ENCODE results near the gene ADAD2. TPM values are rescaled to one million over a fixed set of nuclear protein-coding genes. Genes with fewer than 3 reads are reported as not detected.
A peak's percentile ranks its signal among the peaks of the same experiment; 100 is the strongest.

The ADAD2 gene
- total RNA-seq = under 1 TPM; 0.20 to 0.39 TPM
- 1 to 10 TPM in 1 of 2 donors, under 1 TPM in 1; 0.51 to 1.3 TPM for polyA plus RNA-seq (ENCODE audit: insufficient read length in 2 of 2)
- long read RNA-seq, donor 1 = 0 reads
- long read RNA-seq, donor 2 = 0 reads
- long read RNA-seq, donor 3 = 0 reads
- long read RNA-seq, donor 4 = 0 reads

GRCh38 chr16:84190731-84191388 lies at the start of gene ADAD2:
Gene ADAD2 (plus strand): TSS chr16:84191157. CDS start chr16:84191231, 74 bp downstream.
- WGBS (ENCODE audit: insufficient coverage) = 90% methylated on average over 47 of the region's 47 CpGs
- no peak within 1 kb of the TSS for H3K4me3 ChIP-seq (ENCODE audit: low read depth, low read length)
- no peaks in the 10 kb centered on the region for H3K9me3 ChIP-seq (ENCODE audit: control insufficient read depth, insufficient read depth, low read length)
- H3K36me3 ChIP-seq (ENCODE audit: control insufficient read depth, insufficient read depth, low read length) = peaks cover 2% of the 10 kb centered on the region
- DNase-seq (ENCODE audit: low read depth in 4 of 6, low spot score in 6 of 6) = no peak
- no peaks in the 10 kb centered on the region for H3K27me3 ChIP-seq (ENCODE audit: control insufficient read depth, insufficient read depth, low read length)
- H3K4me1 ChIP-seq (ENCODE audit: control insufficient read depth, insufficient read depth, low read length) = peaks cover 15% of the 10 kb centered on the region
- H3K27ac ChIP-seq (ENCODE audit: low read depth, low read length) = no peak within 1 kb of the TSS

GRCh38 chr16:84143081-84143480 lies 47.9 kb upstream of the ADAD2 start:
- no CpG with 5 or more reads among the region's 1 CpG for WGBS (ENCODE audit: insufficient coverage)
- Histone ChIP-seq H3K27me3 (ENCODE audit: control insufficient read depth, insufficient read depth, low read length) (no peaks in the 10 kb centered on the region), H3K4me3 (ENCODE audit: low read depth, low read length) (no peak overlapping the region), H3K9me3 (ENCODE audit: control insufficient read depth, insufficient read depth, low read length) (no peaks in the 10 kb centered on the region), H3K4me1 (ENCODE audit: control insufficient read depth, insufficient read depth, low read length) (peaks cover 18% of the 10 kb centered on the region), H3K36me3 (ENCODE audit: control insufficient read depth, insufficient read depth, low read length) (peaks cover 5% of the 10 kb centered on the region), H3K27ac (ENCODE audit: low read depth, low read length) (no peak overlapping the region)
- DNase-seq (ENCODE audit: low read depth in 4 of 6, low spot score in 6 of 6) = no peak

GRCh38 chr16:84143784-84144199 lies 47.2 kb upstream of the ADAD2 start:
- H3K27ac ChIP-seq (ENCODE audit: low read depth, low read length) = no peak overlapping the region
- no peaks in the 10 kb centered on the region for H3K27me3 ChIP-seq (ENCODE audit: control insufficient read depth, insufficient read depth, low read length)
- DNase-seq (ENCODE audit: low read depth in 4 of 6, low spot score in 6 of 6) = peak in 1 of 6 donors; percentile 34
- H3K9me3 ChIP-seq (ENCODE audit: control insufficient read depth, insufficient read depth, low read length) = no peaks in the 10 kb centered on the region
- 18% methylated on average over 6 of the region's 13 CpGs for WGBS (ENCODE audit: insufficient coverage)
- H3K4me3 ChIP-seq (ENCODE audit: low read depth, low read length) = peak overlapping the region; percentile 84
- peaks cover 5% of the 10 kb centered on the region for H3K36me3 ChIP-seq (ENCODE audit: control insufficient read depth, insufficient read depth, low read length)
- peaks cover 18% of the 10 kb centered on the region for H3K4me1 ChIP-seq (ENCODE audit: control insufficient read depth, insufficient read depth, low read length)

DNA sequence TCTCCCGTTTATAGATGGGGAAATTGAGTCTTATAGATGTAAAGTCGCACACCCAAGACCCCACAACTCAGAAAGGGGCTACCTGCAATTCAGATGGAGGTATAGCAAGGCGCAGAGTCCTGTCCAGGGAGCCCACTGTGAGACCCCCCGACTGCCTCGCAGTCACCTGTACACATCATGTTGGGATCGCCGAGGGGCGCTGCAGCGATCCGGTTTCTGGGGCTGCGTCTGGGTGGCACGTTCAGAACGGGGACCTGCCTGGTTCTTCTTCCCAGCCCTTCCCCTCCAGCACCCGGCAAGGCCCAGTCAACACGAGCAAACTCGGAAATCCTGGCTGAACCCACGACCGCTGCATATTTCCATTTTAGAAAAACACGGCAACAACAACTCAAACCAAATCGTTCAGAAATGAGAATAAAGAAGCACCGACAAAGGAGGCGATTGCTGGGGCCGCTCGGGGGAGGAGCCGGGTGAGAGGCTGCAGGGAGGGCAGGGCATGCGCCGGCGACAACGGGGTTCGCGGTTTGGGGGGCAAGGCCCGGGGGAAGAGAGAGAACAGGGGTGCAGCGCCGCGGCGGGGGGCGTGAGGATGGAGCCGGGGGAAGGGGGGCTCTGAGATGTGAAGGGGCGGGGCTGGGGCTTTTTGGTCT lies 46.6 kb upstream of the ADAD2 start:
- Histone ChIP-seq H3K27ac (ENCODE audit: low read depth, low read length) (peak overlapping the region; percentile 61), H3K9me3 (ENCODE audit: control insufficient read depth, insufficient read depth, low read length) (no peaks in the 10 kb centered on the region), H3K27me3 (ENCODE audit: control insufficient read depth, insufficient read depth, low read length) (no peaks in the 10 kb centered on the region), H3K36me3 (ENCODE audit: control insufficient read depth, insufficient read depth, low read length) (peaks cover 5% of the 10 kb centered on the region), H3K4me3 (ENCODE audit: low read depth, low read length) (peak overlapping the region; percentile 84), H3K4me1 (ENCODE audit: control insufficient read depth, insufficient read depth, low read length) (peaks cover 18% of the 10 kb centered on the region)
- peak in 2 of 6 donors; percentile 54 to 72 for DNase-seq (ENCODE audit: low read depth in 4 of 6, low spot score in 6 of 6)
- under 1% methylated on average over 33 of the region's 39 CpGs for WGBS (ENCODE audit: insufficient coverage)

GRCh38 chr16:84144859-84145639 lies 45.9 kb upstream of the ADAD2 start, which contains the start of the genes DNAAF1 and HSDL1:
Gene DNAAF1 (plus strand): TSS chr16:84145308. CDS start chr16:84145441, 133 bp downstream.
Gene HSDL1 (minus strand): TSS chr16:84145177. CDS start chr16:84131321, 13,856 bp downstream.
- no peaks in the 10 kb centered on the region for H3K9me3 ChIP-seq (ENCODE audit: control insufficient read depth, insufficient read depth, low read length)
- peak; percentile 81 to 98 (median 92) for DNase-seq (ENCODE audit: low read depth in 4 of 6, low spot score in 6 of 6)
- H3K4me3 ChIP-seq (ENCODE audit: low read depth, low read length) = peak within 1 kb of the TSS; percentile 84
- 0% methylated on average over 78 of the region's 89 CpGs for WGBS (ENCODE audit: insufficient coverage)
- H3K27ac ChIP-seq (ENCODE audit: low read depth, low read length) = peak within 1 kb of the TSS; percentile 61
- H3K36me3 ChIP-seq (ENCODE audit: control insufficient read depth, insufficient read depth, low read length) = peaks cover 2% of the 10 kb centered on the region
- peaks cover 18% of the 10 kb centered on the region for H3K4me1 ChIP-seq (ENCODE audit: control insufficient read depth, insufficient read depth, low read length)
- no peaks in the 10 kb centered on the region for H3K27me3 ChIP-seq (ENCODE audit: control insufficient read depth, insufficient read depth, low read length)

DNA sequence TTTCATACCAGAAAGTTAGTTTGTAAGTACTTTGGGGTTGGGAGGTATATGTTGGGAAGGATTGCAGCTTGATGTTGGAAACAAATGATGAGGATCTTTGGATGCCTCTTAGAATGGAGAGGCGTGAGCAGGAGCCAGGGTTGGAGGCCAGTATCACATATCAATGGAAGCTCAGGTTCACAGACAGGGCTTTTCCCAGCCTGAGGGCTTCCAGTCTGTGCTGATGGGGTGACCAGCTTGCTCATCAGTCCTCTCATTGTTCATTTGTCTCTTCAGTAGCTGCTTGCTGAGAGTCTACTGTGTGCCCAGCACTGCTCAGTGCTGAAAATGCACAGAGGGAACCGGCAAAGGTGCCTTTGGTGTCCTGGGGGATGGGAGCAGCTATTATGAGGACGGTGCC lies 40.0 kb upstream of the ADAD2 start:
- Histone ChIP-seq H3K27me3 (ENCODE audit: control insufficient read depth, insufficient read depth, low read length) (no peaks in the 10 kb centered on the region), H3K4me1 (ENCODE audit: control insufficient read depth, insufficient read depth, low read length) (peaks cover under 1% of the 10 kb centered on the region), H3K9me3 (ENCODE audit: control insufficient read depth, insufficient read depth, low read length) (no peaks in the 10 kb centered on the region), H3K27ac (ENCODE audit: low read depth, low read length) (no peak overlapping the region), H3K4me3 (ENCODE audit: low read depth, low read length) (no peak overlapping the region), H3K36me3 (ENCODE audit: control insufficient read depth, insufficient read depth, low read length) (no peaks in the 10 kb centered on the region)
- DNase-seq (ENCODE audit: low read depth in 4 of 6, low spot score in 6 of 6) = no peak
- 68% methylated on average over 2 of the region's 3 CpGs for WGBS (ENCODE audit: insufficient coverage)

DNA sequence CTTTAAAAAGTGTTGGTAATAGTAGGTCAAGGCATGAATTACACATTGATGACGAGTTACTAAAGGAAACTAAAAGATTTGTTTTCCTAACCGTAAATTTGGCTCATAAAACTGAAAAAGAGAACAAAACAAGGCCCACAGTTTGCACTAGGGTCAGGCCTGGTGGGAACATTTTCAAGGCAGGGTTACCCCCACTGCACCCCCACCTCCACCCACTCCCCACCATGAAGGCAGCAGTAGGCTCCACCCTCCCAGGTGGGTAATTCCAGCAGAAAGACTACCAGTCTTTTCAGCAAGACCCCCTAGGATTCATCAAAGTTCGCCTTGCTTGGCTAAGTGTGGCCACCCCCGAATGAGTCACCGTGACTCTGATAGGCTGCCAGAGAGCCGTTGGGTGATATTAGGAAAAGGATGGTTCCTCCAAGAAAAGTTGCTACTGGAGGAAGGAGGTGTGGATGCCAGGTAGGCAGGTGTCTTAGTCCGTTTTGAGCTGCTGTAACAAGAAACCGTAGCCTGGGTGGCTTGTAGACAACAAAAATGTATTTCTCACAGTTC lies 37.2 kb upstream of the ADAD2 start:
- WGBS (ENCODE audit: insufficient coverage) = 63% methylated on average over 7 of the region's 8 CpGs

GRCh38 chr16:84155226-84155625 lies 35.7 kb upstream of the ADAD2 start:
- H3K4me1 ChIP-seq (ENCODE audit: control insufficient read depth, insufficient read depth, low read length) = no peaks in the 10 kb centered on the region
- no peaks in the 10 kb centered on the region for H3K36me3 ChIP-seq (ENCODE audit: control insufficient read depth, insufficient read depth, low read length)
- no peak overlapping the region for H3K27ac ChIP-seq (ENCODE audit: low read depth, low read length)
- H3K27me3 ChIP-seq (ENCODE audit: control insufficient read depth, insufficient read depth, low read length) = no peaks in the 10 kb centered on the region
- WGBS (ENCODE audit: insufficient coverage) = 95% methylated on average over 4 of the region's 4 CpGs
- H3K4me3 ChIP-seq (ENCODE audit: low read depth, low read length) = no peak overlapping the region
- DNase-seq (ENCODE audit: low read depth in 4 of 6, low spot score in 6 of 6) = no peak
- H3K9me3 ChIP-seq (ENCODE audit: control insufficient read depth, insufficient read depth, low read length) = no peaks in the 10 kb centered on the region

More for the DNA sequence above, 37.2 kb upstream of the ADAD2 start:
- no peaks in the 10 kb centered on the region for H3K27me3 ChIP-seq (ENCODE audit: control insufficient read depth, insufficient read depth, low read length)
- H3K4me3 ChIP-seq (ENCODE audit: low read depth, low read length) = no peak overlapping the region
- no peaks in the 10 kb centered on the region for H3K4me1 ChIP-seq (ENCODE audit: control insufficient read depth, insufficient read depth, low read length)
- no peaks in the 10 kb centered on the region for H3K36me3 ChIP-seq (ENCODE audit: control insufficient read depth, insufficient read depth, low read length)
- no peak overlapping the region for H3K27ac ChIP-seq (ENCODE audit: low read depth, low read length)
- H3K9me3 ChIP-seq (ENCODE audit: control insufficient read depth, insufficient read depth, low read length) = no peaks in the 10 kb centered on the region
- DNase-seq (ENCODE audit: low read depth in 4 of 6, low spot score in 6 of 6) = no peak

DNA sequence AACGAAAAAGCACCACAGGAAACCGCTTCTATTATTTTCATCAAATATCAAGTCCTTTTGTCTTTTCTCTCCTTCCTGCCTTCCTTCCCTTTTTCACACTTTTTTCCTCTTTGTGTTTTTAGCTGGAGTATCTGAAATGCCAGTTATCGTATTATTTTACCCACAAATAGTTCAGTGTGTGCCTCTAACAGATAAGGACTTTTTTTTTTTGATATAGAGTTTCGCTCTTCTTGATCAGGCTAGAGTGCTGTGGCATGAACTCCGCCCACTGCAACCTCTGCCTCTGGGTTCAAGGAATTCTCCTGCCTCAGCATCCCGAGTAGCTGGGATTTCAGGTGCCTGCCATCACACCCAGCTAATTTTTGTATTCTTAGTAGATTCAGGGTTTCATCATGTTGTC lies 35.2 kb upstream of the ADAD2 start:
- no peaks in the 10 kb centered on the region for H3K9me3 ChIP-seq (ENCODE audit: control insufficient read depth, insufficient read depth, low read length)
- H3K36me3 ChIP-seq (ENCODE audit: control insufficient read depth, insufficient read depth, low read length) = no peaks in the 10 kb centered on the region
- H3K4me1 ChIP-seq (ENCODE audit: control insufficient read depth, insufficient read depth, low read length) = no peaks in the 10 kb centered on the region
- H3K27ac ChIP-seq (ENCODE audit: low read depth, low read length) = no peak overlapping the region
- no CpG with 5 or more reads among the region's 6 CpGs for WGBS (ENCODE audit: insufficient coverage)
- no peaks in the 10 kb centered on the region for H3K27me3 ChIP-seq (ENCODE audit: control insufficient read depth, insufficient read depth, low read length)
- no peak for DNase-seq (ENCODE audit: low read depth in 4 of 6, low spot score in 6 of 6)
- no peak overlapping the region for H3K4me3 ChIP-seq (ENCODE audit: low read depth, low read length)
